HepG2 (cell line): ENCODE measurements around the gene PLXND1. TPM values are rescaled to one million over a fixed set of nuclear protein-coding genes. Genes with fewer than 3 reads are reported as not detected.

Source experiments
- CBFB ChIP-seq: sonication (generic); formaldehyde crosslinking; IDR thresholded peaks from 2 replicates; pipeline ENCODE4 v1.4.0; 2020; ENCODE audit warnings: missing genetic modification reagents
- CCDC6 ChIP-seq: sonication (generic); formaldehyde crosslinking; IDR thresholded peaks from 2 replicates; pipeline ENCODE4 v1.8.1; 2022; ENCODE audit warnings: mild to moderate bottlenecking, missing genetic modification reagents, moderate library complexity
- FIP1L1 ChIP-seq: fragments of 200-400 bp; formaldehyde crosslinking; IDR thresholded peaks from 2 replicates; pipeline ENCODE4 v1.6.1; 2018; ENCODE audit warnings: low read depth, mild to moderate bottlenecking, low read length, moderate library complexity, borderline replicate concordance; ENCODE audit not compliant: insufficient read depth
- HDAC6 ChIP-seq: fragments of 200-600 bp; sonication (generic); IDR thresholded peaks from 2 replicates; pipeline ENCODE4 v1.7.0; 2017; ENCODE audit warnings: mild to moderate bottlenecking, antibody characterized with exemption, low read length, low read depth
- HNRNPUL1 ChIP-seq: fragments of 200-400 bp; formaldehyde crosslinking; IDR thresholded peaks from 2 replicates; pipeline ENCODE4 v1.6.1; 2017; ENCODE audit warnings: low read depth, mild to moderate bottlenecking, low read length, moderate library complexity
- NCOA1 ChIP-seq: sonication (generic); formaldehyde crosslinking; IDR thresholded peaks from 2 replicates; pipeline ENCODE4 v1.9.0; 2021; ENCODE audit warnings: missing genetic modification reagents
- NCOA2 ChIP-seq: sonication (generic); formaldehyde crosslinking; IDR thresholded peaks from 2 replicates; pipeline ENCODE4 v1.8.0; 2022; ENCODE audit warnings: inconsistent platforms
- PHF21A ChIP-seq: sonication (generic); formaldehyde crosslinking; IDR thresholded peaks from 2 replicates; pipeline ENCODE4 v1.5.0; 2020; ENCODE audit warnings: mild to moderate bottlenecking, missing genetic modification reagents
- TGIF2 ChIP-seq: IDR thresholded peaks from 2 replicates; pipeline ENCODE4 v1.6.1; 2016; ENCODE audit warnings: control low read depth, missing compliant biosample characterization
- TMF1 ChIP-seq: sonication (generic); formaldehyde crosslinking; IDR thresholded peaks from 2 replicates; pipeline ENCODE4 v1.8.1; 2022; ENCODE audit warnings: low read depth, missing genetic modification reagents
- ZFP36L2 ChIP-seq: sonication (generic); formaldehyde crosslinking; IDR thresholded peaks from 2 replicates; pipeline ENCODE4 v1.4.0; 2020; ENCODE audit warnings: missing genetic modification reagents
- ZNF260 ChIP-seq: sonication (generic); formaldehyde crosslinking; IDR thresholded peaks from 2 replicates; pipeline ENCODE4 v1.4.0; 2020; ENCODE audit warnings: missing genetic modification reagents, low read depth, mild to moderate bottlenecking, borderline replicate concordance
- ZNF746 ChIP-seq: sonication (generic); formaldehyde crosslinking; IDR thresholded peaks from 2 replicates; pipeline ENCODE4 v1.8.0; 2022; ENCODE audit warnings: mild to moderate bottlenecking, missing genetic modification reagents
- ZNF841 ChIP-seq: sonication (generic); formaldehyde crosslinking; IDR thresholded peaks from 2 replicates; pipeline ENCODE4 v1.8.1; 2023; ENCODE audit warnings: missing genetic modification reagents, borderline replicate concordance
- polyA plus RNA-seq, 8 experiments: library from polyadenylated mRNA; depleted of rRNA in 3 of 8; stranded (reverse) in 7 of 8; unstranded in 1 of 8; fragments of >200 nt; fragmentation: Illumina TruSeq in 4 of 8; extraction: Trizol in 4 of 8; gene quantifications; 2 replicates each; pipeline versions ENCODE4 v1.2.1 to v1.2.3, GENCODE V29; 2011 to 2016; ENCODE audit warnings: low read depth in 4 of 8, missing spikeins in 1 of 8, mixed read lengths in 1 of 8; ENCODE audit not compliant: insufficient read depth in 1 of 8
- total RNA-seq, 5 experiments: library from RNA; depleted of rRNA; stranded (reverse); fragments of >200 nt; fragmentation: Illumina TruSeq; extraction: Trizol; gene quantifications; 2 replicates each; pipeline ENCODE4 v1.2.3, GENCODE V29; 2016; ENCODE audit warnings: low read depth in 1 of 5
- TF ChIP-seq, protein P1 (sequence below): sonication (generic); formaldehyde crosslinking; IDR thresholded peaks from 2 replicates; pipeline ENCODE4 v1.8.1; 2023; ENCODE audit warnings: mild to moderate bottlenecking, missing genetic modification reagents
- TF ChIP-seq, protein P2 (sequence below): sonication (generic); formaldehyde crosslinking; IDR thresholded peaks from 2 replicates; pipeline ENCODE4; 2020; ENCODE audit warnings: missing genetic modification reagents, mild to moderate bottlenecking, borderline replicate concordance
- TF ChIP-seq, protein P3 (sequence below): sonication (generic); formaldehyde crosslinking; conservative IDR thresholded peaks from 2 replicates; pipeline ENCODE4 v1.8.0; 2022; ENCODE audit warnings: missing genetic modification reagents
- TF ChIP-seq, protein P4 (sequence below): sonication (generic); formaldehyde crosslinking; IDR thresholded peaks from 2 replicates; pipeline ENCODE4 v1.5.0; 2020; ENCODE audit warnings: missing genetic modification reagents
- TF ChIP-seq, protein P5 (sequence below): IDR thresholded peaks from 2 replicates; pipeline ENCODE4 v1.6.1; 2012; ENCODE audit warnings: inconsistent platforms

Gene PLXND1
- total and polyA plus RNA-seq, 2 of the 13 experiments (the other 11 are each of a cell fraction or from before 2014, with no cell fraction given) = 15.9 to 42.0 TPM

DNA sequence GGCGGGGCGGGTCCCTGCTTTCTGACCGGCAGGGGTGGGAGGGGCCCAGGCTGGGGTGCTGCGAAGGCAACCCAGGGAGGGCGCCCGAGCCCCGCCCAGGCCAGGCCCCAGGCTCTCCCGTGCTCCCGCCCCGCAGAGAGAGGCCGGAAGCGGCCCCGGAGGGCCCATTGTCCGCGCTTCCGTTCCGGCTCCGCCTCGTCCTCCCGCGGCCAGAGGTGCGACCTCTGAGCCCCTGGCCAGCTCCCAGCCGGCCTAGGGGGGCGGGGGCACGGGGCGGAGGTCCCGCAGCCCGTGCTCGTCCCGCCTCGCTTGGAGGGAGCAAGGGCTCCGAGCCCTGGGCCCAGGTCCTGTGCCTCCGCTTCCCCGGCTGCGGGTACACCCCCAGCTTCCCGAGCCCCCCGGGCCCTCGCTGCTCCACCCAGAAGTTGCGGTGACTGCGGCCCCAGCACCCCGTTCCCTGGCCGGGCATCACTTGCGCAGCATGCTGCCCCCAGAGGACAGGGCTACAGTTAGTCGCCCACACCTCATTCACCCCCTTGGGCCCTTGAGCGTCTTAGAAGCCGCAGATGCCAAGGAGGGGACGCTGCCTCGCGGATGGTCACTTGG is 20.4 kb upstream of the PLXND1 start (continued):
- TF ChIP-seq, protein P1, sequence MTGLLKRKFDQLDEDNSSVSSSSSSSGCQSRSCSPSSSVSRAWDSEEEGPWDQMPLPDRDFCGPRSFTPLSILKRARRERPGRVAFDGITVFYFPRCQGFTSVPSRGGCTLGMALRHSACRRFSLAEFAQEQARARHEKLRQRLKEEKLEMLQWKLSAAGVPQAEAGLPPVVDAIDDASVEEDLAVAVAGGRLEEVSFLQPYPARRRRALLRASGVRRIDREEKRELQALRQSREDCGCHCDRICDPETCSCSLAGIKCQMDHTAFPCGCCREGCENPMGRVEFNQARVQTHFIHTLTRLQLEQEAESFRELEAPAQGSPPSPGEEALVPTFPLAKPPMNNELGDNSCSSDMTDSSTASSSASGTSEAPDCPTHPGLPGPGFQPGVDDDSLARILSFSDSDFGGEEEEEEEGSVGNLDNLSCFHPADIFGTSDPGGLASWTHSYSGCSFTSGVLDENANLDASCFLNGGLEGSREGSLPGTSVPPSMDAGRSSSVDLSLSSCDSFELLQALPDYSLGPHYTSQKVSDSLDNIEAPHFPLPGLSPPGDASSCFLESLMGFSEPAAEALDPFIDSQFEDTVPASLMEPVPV (CRISPR knock-in tag) = no peak
- TF ChIP-seq PHF21A (CRISPR knock-in tag) = peak; percentile 86
- TF ChIP-seq, protein P2, sequence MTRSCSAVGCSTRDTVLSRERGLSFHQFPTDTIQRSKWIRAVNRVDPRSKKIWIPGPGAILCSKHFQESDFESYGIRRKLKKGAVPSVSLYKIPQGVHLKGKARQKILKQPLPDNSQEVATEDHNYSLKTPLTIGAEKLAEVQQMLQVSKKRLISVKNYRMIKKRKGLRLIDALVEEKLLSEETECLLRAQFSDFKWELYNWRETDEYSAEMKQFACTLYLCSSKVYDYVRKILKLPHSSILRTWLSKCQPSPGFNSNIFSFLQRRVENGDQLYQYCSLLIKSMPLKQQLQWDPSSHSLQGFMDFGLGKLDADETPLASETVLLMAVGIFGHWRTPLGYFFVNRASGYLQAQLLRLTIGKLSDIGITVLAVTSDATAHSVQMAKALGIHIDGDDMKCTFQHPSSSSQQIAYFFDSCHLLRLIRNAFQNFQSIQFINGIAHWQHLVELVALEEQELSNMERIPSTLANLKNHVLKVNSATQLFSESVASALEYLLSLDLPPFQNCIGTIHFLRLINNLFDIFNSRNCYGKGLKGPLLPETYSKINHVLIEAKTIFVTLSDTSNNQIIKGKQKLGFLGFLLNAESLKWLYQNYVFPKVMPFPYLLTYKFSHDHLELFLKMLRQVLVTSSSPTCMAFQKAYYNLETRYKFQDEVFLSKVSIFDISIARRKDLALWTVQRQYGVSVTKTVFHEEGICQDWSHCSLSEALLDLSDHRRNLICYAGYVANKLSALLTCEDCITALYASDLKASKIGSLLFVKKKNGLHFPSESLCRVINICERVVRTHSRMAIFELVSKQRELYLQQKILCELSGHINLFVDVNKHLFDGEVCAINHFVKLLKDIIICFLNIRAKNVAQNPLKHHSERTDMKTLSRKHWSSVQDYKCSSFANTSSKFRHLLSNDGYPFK (CRISPR knock-in tag) = no peak; the same call in 1 of the 2 replicates
- no peak for TF ChIP-seq ZNF260 (CRISPR knock-in tag)
- TF ChIP-seq ZFP36L2 = no peak
- TF ChIP-seq TGIF2 (CRISPR knock-in tag) = peak; percentile 67; the same call in 1 of the 2 replicates
- TF ChIP-seq NCOA2 (CRISPR knock-in tag) = peak; percentile 54; the same call in 1 of the 2 replicates
- TF ChIP-seq, protein P3, sequence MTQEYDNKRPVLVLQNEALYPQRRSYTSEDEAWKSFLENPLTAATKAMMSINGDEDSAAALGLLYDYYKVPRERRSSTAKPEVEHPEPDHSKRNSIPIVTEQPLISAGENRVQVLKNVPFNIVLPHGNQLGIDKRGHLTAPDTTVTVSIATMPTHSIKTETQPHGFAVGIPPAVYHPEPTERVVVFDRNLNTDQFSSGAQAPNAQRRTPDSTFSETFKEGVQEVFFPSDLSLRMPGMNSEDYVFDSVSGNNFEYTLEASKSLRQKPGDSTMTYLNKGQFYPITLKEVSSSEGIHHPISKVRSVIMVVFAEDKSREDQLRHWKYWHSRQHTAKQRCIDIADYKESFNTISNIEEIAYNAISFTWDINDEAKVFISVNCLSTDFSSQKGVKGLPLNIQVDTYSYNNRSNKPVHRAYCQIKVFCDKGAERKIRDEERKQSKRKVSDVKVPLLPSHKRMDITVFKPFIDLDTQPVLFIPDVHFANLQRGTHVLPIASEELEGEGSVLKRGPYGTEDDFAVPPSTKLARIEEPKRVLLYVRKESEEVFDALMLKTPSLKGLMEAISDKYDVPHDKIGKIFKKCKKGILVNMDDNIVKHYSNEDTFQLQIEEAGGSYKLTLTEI (CRISPR knock-in tag) = no peak
- no peak for TF ChIP-seq FIP1L1
- TF ChIP-seq, protein P4, sequence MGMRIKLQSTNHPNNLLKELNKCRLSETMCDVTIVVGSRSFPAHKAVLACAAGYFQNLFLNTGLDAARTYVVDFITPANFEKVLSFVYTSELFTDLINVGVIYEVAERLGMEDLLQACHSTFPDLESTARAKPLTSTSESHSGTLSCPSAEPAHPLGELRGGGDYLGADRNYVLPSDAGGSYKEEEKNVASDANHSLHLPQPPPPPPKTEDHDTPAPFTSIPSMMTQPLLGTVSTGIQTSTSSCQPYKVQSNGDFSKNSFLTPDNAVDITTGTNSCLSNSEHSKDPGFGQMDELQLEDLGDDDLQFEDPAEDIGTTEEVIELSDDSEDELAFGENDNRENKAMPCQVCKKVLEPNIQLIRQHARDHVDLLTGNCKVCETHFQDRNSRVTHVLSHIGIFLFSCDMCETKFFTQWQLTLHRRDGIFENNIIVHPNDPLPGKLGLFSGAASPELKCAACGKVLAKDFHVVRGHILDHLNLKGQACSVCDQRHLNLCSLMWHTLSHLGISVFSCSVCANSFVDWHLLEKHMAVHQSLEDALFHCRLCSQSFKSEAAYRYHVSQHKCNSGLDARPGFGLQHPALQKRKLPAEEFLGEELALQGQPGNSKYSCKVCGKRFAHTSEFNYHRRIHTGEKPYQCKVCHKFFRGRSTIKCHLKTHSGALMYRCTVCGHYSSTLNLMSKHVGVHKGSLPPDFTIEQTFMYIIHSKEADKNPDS (CRISPR knock-in tag) = no peak
- 0 out of 2 replicates have a peak, but pooled peaks have one; percentile 47 for TF ChIP-seq CBFB (CRISPR knock-in tag)
- no peak for TF ChIP-seq HNRNPUL1
- TF ChIP-seq, protein P5, sequence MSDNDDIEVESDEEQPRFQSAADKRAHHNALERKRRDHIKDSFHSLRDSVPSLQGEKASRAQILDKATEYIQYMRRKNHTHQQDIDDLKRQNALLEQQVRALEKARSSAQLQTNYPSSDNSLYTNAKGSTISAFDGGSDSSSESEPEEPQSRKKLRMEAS = peak; percentile 67
- TF ChIP-seq ZNF746 (CRISPR knock-in tag) = peak; percentile 90
- TF ChIP-seq TMF1 (CRISPR knock-in tag) = no peak
- TF ChIP-seq HDAC6 = no peak
- TF ChIP-seq CCDC6 (CRISPR knock-in tag) = peak; percentile 89
- TF ChIP-seq ZNF841 (CRISPR knock-in tag) = no peak
- TF ChIP-seq NCOA1 (CRISPR knock-in tag) = no peak; the same call in 1 of the 2 replicates
